IPS-18c (cell line): Measurements from ENCODE around the gene TBCD.

Source experiments
- H3K4me3 ChIP-seq: 2 replicates; pipeline ENCODE4 v1.7.0; 2013; ENCODE audit warnings: low read depth, mild to moderate bottlenecking, low read length, moderate library complexity; ENCODE audit not compliant: insufficient read depth
- H3K9me3 ChIP-seq: one replicate; pipeline ENCODE4 v1.6.1; 2013; ENCODE audit warnings: mild to moderate bottlenecking, low read length, moderate library complexity; ENCODE audit not compliant: control insufficient read depth, insufficient read depth

The TBCD gene

DNA sequence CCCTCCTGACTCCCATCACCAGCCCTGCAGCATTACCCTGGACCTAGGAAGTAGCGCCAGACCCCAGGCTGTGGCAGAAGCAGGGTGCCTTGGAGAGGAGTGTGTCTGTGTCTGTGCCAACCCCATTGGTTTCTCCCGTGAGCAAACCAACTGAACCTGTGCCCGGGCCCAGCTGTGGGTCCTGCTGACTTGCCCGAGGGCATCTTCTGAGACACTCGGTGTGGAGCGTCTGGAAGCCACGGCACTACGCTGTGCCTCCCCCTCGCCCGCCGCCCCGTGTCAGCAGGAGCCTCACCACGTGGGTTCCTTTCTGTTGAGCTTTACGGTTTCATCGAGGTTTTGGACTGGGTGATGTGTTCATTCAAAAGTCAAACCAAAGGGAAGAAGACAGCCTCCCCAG, 60.2 kb downstream of the TBCD start:
- H3K9me3 ChIP-seq = no peaks in the 10 kb centered on the region
- H3K4me3 ChIP-seq = no peak overlapping the region

DNA sequence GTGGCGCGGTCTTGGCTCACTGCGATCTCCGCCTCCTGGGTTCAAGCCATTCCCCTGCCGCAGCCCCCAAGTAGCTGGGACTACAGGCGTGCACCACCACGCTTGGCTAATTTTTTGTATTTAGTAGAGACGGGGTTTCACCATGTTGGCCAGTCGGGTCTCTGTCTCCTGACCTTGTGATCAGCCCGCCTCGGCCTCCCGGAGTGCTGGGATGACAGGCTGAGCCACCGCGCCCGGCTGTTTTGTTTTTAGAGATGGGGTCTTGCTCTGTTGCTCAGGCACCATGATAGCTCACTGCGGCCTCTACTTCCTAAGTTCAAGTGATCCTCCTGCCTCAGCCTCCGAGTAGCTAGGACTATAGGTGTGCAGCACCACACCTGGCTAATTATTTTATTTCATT, 60.7 kb downstream of the TBCD start:
- Histone ChIP-seq H3K4me3 (no peak overlapping the region), H3K9me3 (no peaks in the 10 kb centered on the region)

DNA sequence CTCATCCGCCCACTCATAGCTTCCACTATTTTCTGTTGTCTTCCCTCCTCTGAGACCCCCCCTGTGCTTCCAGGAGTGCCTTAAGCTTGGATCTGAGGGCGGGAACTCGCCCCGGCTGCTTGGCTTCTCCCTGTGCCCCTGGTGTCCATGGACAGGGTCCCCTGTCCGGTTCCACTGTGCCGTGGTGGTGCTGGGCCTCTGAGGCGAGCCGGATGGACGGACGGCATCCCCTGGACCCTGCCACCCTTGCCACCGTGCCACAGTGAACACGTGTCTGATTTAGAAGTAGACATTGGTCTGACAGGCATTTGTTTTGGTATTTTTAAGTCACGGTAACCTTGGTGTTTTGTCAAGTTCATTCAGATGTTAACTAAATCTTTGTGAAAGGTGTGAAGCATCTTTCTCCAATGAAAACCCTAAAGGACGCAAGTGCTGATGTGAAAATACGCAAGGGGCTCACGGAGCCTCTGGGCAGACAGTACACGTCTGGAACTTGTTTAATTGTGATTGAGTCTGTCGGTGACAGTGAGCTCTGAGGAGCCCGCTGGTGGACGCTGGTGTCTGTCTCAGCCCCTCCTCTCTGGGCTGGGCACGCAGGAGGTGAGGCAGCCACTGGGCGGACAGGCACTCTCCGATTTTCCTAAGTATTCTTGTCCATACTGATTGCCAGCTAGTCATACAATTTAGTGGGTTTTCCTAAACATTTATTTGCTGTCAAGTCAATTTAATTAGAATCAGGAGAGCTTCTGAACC, 61.6 kb downstream of the TBCD start:
- Histone ChIP-seq H3K4me3 (no peak overlapping the region), H3K9me3 (no peaks in the 10 kb centered on the region)

DNA sequence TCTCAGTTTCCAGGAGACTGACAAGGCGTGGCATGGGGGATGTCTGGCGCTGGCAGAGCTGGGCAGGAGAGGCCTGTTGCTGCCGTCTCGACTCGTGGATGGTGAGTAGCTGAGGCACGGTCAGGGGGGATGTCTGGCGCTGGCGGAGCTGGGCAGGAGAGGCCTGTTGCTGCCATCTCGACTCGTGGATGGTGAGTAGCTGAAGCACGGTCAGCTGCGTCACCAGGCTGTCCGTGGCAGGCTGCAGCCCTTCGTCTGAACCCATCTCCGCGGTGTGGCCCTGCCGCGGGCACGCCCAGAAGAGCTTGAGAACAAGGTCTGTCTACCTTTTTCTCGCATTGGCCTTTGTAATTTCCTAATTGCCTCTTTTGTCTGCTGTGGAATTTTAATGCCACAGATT, 63.0 kb downstream of the TBCD start:
- Histone ChIP-seq H3K9me3 (peaks cover 6% of the 10 kb centered on the region), H3K4me3 (no peak overlapping the region)

DNA sequence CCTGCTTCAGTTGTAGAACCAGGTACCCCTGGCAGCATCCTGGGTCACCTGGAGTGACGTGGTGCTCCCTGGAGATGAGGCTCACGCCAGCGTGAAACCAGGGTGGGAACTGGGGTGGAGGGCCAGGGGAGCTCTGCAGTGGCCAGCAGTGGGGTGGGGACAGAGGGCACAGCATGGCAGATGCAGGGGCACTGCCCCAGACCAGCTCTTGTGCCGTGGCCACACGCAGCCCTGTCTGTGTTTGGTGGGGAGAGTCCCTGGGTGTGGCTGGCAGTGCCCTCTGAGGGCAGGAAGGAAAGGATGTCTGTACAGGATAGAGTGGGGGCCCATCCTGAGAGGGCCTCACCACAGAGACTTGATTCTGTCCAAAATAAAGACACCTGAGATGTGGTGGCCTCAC, 63.5 kb downstream of the TBCD start:
- H3K9me3 ChIP-seq = peaks cover 10% of the 10 kb centered on the region
- H3K4me3 ChIP-seq = no peak overlapping the region

DNA sequence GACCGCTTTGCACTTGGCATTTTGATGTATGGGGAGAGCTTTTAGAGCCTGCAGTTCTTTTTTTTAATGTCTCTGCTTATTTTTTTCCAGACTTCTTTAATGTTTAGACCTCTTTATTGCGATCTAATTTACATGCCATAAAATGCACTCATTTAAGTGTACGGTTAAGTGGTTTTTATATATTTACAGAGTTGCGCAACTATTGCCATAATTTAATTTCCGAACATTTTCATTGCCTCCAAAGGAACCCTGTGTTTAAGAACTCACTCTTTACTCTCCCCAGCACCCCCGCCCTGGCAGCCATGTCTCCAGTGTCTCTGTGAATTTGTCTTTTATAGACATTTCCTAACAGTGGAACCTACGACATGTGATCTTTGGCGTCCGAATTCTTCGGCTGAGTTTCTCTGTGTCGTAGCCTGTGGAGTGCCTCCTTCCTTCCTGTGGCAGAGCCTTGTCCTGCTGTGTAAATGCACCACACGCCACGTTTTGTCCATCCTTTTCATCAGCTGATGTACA, 64.0 kb downstream of the TBCD start:
- H3K4me3 ChIP-seq = no peak overlapping the region

DNA sequence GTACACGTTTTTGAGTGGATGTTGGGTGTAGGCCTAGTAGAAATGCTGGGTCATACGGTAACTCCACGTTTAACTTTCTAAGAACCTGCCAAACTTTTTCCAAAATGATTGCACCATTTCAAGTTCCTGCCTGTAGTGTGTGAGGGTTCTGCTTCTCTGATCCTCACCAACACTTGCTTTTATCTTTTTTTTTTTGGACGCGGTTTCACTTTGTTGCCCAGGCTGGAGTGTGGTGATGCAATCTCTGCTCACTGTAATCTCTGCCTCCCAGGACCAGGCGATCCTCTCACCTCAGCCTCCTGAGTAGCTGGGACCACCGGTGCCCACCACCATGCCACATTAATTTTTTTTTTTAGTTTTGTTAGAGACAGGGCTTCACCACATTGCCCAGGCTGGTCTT, 64.5 kb downstream of the TBCD start:
- Histone ChIP-seq H3K4me3 (no peak overlapping the region), H3K9me3 (peaks cover 13% of the 10 kb centered on the region)

More for the DNA sequence above, 64.0 kb downstream of the TBCD start:
- peaks cover 10% of the 10 kb centered on the region for H3K9me3 ChIP-seq

DNA sequence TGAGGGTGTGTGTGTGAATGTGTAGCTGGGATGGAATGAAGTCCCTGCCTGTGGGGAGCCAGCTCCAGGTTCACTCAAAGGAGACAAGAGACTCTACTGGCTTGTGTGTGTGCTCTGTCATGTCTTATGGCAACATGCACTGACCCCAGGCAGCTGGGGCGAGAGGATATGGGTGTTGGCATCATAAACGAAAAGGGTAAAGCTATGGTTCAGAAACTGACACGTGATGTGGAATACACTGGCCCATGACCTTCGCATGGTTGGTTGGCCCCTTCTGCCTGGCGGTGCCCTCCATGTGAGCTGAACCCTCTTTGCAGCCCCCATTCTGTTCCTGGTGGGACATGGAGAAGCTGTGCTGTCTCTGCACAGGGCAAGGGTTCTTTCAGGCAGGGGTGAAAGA, 66.1 kb downstream of the TBCD start:
- no peak overlapping the region for H3K4me3 ChIP-seq
- H3K9me3 ChIP-seq = peaks cover 13% of the 10 kb centered on the region

DNA sequence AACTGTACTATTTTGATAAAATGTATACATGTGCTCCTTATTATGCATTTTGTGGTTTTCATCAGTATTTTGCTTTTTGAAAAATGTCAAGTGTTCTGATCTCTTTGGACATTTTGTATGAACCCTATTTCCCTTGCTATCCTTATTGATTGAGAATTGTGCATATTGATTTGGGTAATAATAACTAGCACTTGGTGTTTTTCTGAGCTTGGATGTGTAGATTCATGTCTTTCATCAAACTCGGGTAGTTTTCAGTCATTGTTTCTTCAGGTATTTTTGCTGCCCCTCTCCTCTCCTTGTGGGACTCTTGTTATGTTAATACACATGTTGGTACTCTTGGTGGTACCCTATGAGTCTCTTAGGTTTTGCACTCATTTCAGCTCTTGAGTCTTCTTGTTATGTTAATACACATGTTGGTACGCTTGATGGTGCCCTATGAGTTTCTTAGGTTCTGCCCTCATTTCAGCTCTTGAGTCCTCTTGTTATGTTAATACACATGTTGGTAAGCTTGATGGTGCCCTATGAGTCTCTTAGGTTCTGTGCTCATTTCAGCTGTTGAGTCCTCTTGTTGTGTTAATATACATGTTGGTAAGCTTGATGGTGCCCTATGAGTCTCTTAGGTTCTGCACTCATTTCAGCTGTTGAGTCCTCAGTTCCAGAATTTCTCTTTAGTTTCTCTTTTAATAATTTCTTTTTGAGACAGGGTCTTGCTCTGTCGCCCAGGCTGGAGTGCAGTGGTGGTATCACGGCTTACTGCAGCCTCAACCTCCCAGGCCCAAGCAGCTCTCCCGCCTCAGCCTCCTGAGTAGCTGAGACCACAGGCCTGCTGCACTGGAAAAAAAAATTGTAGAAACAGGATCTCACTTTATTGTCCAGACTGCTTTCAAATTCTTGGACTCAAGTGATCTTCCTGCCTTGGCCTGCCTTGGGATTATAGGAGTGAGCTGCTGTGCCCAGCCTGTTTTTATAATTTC, 68.7 kb downstream of the TBCD start:
- Histone ChIP-seq H3K4me3 (no peak overlapping the region), H3K9me3 (peaks cover 13% of the 10 kb centered on the region)

DNA sequence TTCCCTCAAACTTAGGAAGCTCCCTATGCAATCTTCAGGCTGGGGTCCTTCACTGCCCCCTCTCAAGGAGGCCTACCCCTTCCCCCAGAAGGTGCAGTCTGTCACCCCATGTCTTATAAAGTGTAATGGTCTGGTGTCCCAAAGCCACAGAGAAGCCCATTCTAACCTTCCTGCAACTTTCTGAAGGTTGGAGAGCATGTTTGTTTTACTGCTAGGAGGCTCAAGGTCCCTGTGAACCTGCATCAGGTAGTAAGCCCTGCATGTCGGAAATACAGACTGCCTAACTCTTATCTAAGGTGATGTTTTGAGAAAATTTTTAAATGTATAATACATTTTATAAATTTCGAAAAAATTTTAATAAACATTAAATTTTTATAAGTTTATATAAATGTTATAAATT, 69.7 kb downstream of the TBCD start:
- Histone ChIP-seq H3K9me3 (peaks cover 13% of the 10 kb centered on the region), H3K4me3 (no peak overlapping the region)

DNA sequence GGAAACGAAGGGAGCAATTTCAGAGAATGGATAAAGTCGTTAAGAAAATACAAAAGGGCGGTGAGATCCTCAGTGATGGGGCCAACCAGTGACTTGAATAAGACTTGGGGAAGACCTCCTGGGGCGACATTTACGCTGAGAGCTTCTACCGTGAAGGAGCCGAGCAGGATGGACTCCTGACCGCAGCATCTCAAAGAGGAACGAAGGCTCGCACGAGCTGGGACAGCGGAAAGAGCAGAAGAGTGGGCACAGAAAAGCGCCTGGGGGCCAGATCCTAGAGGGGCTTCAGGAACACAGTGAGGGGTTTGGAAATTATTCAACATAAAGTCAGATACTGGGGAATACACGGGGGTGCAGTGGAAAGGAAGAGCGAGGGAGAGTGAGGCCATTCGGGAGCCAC, 70.4 kb downstream of the TBCD start:
- Histone ChIP-seq H3K9me3 (peaks cover 13% of the 10 kb centered on the region), H3K4me3 (no peak overlapping the region)

DNA sequence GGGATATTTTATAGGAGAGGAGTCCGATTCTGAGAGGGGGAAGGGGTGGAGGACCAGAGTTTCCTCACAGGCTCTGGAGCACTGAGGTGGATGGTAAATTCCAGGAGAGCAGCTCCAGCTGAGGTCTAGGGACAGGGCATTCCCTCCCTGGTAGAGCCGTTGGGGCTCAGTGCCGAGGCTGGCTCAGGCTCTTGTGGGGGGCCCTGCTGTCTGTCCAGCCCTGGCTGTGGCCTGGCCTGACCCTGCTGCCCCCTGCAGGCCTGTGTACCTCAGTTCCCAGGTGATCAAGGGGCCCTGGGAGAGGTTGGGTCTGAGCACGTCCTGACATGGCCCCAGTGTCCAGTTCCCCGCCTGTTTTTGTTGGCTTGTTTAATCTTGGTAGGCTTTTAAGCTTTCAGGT, 71.1 kb downstream of the TBCD start:
- H3K9me3 ChIP-seq = peaks cover 13% of the 10 kb centered on the region
- no peak overlapping the region for H3K4me3 ChIP-seq

DNA sequence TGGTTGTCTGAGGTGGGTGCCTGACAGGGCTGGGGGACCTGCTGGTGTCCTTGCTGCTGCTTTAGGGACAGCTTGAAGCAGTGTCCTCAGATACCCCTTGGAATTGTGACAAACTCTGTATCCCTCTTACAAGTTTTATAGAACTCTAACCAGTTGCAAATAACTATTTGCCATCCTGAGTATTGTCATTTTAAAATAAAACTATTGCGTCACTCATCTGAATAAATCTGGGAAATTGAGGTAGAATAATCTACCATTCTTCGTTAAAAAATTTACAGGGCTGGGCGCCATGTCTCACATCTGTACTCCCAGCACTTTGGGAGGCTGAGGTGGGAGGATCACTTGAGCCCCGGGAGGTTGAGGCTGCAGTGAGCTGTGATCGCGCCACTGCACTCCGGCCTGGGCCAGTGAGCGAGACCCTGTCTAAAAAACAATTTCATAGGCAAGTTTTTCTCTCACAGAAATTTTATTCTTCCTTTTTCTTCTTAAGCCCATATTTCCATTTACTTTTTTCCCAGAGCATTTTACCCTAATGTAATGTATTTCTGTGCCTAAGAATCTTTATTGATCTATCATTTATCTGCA, 73.8 kb downstream of the TBCD start:
- peaks cover 4% of the 10 kb centered on the region for H3K9me3 ChIP-seq
- H3K4me3 ChIP-seq = no peak overlapping the region

DNA sequence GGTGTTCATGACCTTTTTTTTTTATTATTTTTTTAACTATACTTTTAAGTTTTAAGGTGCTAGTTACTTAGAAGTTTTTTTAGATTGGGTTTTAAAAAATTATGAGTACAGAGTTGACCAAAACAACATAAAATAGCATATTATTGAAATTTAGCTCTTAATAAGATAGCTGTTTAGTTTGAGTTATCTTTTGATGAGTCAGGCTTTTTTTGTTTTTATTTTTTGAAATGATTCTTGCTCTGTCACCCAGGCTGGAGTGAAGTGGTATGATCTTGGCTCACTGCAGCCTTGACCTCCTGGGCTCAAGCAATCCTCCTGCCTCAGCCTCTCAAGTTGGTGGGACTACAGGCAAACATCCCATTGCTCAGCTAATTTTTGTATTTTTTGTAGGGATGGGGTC, 74.3 kb downstream of the TBCD start:
- peaks cover under 1% of the 10 kb centered on the region for H3K9me3 ChIP-seq
- H3K4me3 ChIP-seq = no peak overlapping the region

DNA sequence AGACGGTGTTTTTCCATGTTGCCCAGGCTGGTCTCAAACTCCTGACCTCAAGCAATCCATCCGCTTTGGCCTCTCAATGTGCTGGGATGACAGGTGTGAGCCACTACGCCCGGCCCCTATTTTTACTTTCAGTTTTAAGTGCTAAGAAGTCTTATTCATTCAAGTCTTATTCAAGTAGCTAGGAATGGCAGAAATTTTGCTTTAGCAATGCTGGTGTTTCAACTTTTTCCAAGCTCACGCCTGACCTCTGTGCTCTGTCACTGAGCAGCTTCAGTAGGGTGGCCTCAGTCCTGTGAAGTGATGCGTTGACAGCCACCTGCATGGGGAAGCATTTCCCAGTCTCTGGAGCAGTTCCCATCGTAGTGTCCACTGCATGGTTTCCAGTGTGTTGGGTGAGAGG, 75.1 kb downstream of the TBCD start:
- Histone ChIP-seq H3K9me3 (no peaks in the 10 kb centered on the region), H3K4me3 (no peak overlapping the region)

DNA sequence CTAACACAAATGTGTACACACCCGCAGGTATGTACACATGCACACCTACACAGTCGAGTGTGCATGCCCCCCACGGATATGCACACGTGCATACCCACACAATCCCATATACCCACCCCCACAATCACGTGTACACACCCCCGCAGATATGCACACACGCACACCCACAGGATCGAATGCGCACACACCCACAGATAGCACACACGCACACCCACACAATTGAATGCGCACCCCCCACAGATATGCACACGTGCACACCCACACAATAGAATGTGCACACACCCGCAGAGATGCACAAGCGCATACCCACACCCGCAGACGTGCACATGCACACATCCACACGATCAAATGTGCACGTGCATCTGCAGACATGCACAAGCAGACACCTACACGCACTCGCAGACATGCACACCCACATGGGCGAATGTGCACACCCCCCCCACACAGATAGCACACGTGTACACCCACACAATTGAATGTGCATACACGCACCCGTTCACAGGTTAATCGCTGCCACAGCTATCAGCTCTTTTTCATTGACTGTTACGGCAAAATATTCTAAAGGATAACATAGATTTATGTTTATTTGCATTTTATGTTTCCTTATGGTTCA, 77.1 kb downstream of the TBCD start:
- Histone ChIP-seq H3K4me3 (no peak overlapping the region), H3K9me3 (no peaks in the 10 kb centered on the region)

DNA sequence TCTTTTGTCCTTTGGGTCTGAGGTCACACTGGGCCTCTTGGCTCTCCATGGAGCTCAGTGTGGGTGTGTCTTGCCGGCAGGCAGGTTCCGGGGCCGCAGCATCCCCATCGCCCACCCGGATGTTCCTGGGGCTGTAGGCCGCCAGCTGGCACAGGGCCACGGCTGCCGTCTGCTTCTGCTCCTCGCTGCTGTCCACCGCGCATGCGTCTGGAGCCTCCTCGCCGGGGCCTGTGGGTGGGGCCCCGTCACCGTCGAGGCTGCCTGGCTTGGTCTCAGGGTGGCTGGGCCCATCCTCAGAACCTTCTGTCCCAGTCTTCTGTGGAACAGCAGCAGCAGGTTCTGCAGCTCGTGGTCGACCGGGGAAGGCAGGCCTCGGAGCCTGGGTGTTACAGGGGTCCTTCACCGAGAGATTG, 78.4 kb downstream of the TBCD start:
- Histone ChIP-seq H3K9me3 (no peaks in the 10 kb centered on the region), H3K4me3 (no peak overlapping the region)
